Epithelial cell of esophagus (primary cell): ENCODE data around the gene GOSR1.
"Not testable (repeated sequence)": the region's sequence is repeated elsewhere in the genome, so short reads cannot be mapped to it uniquely, and the experiment has no call there.

ENCODE experiments used
- DNase-seq: peaks from one replicate; pipeline ENCODE4 v3.0.0; 2010; ENCODE audit warnings: low read depth
- H3K4me3 ChIP-seq: 2 replicates; pipeline ENCODE4 v1.5.1; 2011; ENCODE audit warnings: mild to moderate bottlenecking, low read length, control low read depth
- CTCF ChIP-seq: IDR thresholded peaks from 2 replicates; pipeline ENCODE4 v1.5.1; 2011; ENCODE audit warnings: low read depth, mild to moderate bottlenecking, low read length, control low read depth, inconsistent platforms; ENCODE audit not compliant: insufficient read depth; ENCODE audit errors: missing control alignments

GOSR1 gene

GRCh38 chr17:30530346-30531025 is 53.3 kb downstream of the GOSR1 start:
- no peak for TF ChIP-seq CTCF
- DNase-seq = peak; percentile 32
- H3K4me3 ChIP-seq = no peak overlapping the region

GRCh38 chr17:30532871-30533270 is 55.7 kb downstream of the GOSR1 start:
- no peak for DNase-seq
- no peak for TF ChIP-seq CTCF
- no peak overlapping the region for H3K4me3 ChIP-seq

- no peak overlapping the region for H3K4me3 ChIP-seq
- no peak for TF ChIP-seq CTCF
- no peak for DNase-seq
Observed at GRCh38 chr17:30534298-30534697, 57.1 kb downstream of the GOSR1 start.

- no peak for DNase-seq
- TF ChIP-seq CTCF = no peak
- H3K4me3 ChIP-seq = no peak overlapping the region
Observed at GRCh38 chr17:30534938-30535921, 58.0 kb downstream of the GOSR1 start.

GRCh38 chr17:30536846-30537245 is 59.6 kb downstream of the GOSR1 start:
- DNase-seq = not testable (repeated sequence)

GRCh38 chr17:30537667-30538066 is 60.5 kb downstream of the GOSR1 start:
- not testable (repeated sequence) for H3K4me3 ChIP-seq, DNase-seq

More at GRCh38 chr17:30536846-30537245, 59.6 kb downstream of the GOSR1 start:
- H3K4me3 ChIP-seq = not testable (repeated sequence)

- no peak for DNase-seq
- no peak overlapping the region for H3K4me3 ChIP-seq
- no peak for TF ChIP-seq CTCF
Observed at GRCh38 chr17:30541802-30542201, 64.6 kb downstream of the GOSR1 start.
